Retina (tissue), 1 donor: ENCODE results near the gene CCDC192.
"Not testable (repeated sequence)": the region's sequence is repeated elsewhere in the genome, so short reads cannot be mapped to it uniquely, and the experiment has no call there.

ENCODE experiments used
- DNase-seq: peaks from one replicate; pipeline ENCODE4 v3.0.0-alpha.2; 2016

Gene CCDC192

DNA sequence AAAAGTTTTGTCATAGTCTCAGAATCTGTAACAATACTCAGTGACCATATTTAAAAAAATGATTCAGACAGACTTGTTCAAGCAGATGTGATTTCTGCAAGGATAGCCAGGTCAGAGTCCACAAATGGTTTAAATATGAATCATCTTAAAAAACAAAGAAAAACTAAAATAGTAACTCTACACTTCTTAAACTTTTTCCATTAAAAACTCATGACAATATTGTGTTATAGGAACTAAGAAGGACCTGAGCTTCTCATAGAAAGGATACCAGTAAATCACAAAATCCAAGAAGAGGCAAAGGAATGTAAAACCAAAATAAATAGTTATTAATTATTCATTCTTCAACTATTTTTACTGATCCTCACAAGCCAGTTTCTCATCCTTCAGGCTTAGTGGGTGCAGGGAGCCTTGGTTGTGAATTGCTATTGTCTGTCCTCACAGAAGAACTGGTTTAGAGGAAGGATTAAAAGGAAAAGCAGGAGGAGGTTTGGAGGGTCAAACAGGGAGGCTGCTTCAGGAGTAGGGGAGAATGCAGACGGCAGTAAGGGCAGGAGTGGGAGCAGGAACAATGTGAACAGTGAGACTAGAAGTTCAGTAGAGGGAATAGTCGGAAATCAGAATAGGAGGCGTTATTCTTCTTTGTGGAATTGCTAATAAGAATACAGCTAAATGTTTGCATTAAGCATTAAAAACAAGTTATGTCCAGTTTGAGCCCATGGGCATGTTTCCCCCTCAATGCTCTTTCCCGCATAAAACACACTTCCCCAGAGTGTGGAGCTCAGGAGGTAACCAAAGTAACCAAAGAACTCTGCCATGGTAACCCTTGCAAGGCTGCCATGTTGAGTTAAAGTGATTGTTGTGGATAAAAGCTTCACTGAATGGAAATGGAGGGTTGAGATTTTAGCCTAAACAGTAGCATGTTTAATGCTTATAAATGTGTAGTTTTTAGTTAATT lies 110.7 kb downstream of the CCDC192 start:
- DNase-seq, result peak; percentile 24

DNA sequence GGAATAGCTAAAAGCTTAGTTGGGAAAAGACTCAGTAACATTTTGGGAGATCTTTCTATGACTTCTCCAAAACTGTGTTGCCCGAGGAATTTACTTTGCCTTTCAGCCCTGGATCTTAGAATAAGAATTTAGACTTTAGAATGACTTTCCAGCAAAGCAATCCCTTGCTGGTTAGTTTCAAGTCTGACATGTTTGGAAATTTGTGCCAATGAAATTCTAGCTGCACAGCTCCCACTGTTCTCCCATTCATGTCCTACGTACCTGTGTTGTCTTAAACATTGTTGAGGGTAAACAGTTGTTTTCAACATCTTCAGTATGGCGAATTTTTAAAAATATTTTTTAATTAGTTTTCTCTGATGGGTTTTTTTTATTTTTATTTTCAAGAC lies 111.4 kb downstream of the CCDC192 start:
- DNase-seq, result no peak

DNA sequence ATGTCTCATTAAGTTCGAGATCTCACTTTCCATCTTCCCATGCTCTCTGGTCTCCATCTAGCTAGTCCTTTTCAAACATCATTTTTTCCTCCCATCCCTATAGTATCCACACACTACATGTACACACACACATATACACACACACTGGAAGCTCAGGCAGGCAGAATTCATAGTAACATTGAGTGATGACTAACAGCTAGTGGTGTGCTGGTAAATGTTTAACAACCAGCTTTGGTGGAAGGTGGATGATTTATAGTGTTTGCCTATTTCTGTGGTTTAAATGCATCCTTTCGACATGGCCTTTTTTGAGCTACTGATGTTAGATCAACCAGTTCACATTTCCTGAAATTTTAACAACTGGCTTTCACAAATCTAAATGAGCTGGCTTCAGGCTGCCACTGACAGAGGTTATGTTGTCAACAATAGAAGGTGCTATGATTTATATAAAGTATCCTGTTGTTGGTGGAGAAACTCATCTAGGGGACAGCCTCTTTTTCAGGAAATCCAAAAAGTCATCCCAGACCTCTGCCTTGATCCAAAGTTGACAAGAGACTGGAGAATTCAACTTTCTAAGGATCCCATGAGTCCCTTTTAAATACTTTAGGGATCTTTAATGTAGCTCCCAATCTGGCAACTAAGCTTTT lies 117.8 kb downstream of the CCDC192 start:
- DNase-seq, result no peak

DNA sequence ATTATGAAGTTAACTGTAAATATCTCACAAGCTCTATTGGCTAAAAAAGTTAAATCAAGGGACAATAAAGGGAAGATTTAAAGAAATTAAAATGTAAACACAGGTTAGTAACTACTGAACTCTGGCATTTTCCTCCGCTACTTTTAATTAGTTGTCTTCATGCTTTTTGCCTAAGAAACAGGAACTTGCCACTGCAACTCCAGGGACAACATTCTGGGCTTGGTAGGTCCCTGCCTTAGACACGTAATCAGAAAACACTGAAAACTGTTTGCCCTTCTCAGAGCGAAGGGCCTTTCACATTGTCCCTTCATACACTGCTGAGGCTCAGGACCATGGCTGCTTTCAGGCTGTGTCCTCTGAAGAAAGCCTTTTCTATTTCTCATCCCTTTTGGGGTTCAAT lies 118.7 kb downstream of the CCDC192 start:
- DNase-seq, result no peak

DNA sequence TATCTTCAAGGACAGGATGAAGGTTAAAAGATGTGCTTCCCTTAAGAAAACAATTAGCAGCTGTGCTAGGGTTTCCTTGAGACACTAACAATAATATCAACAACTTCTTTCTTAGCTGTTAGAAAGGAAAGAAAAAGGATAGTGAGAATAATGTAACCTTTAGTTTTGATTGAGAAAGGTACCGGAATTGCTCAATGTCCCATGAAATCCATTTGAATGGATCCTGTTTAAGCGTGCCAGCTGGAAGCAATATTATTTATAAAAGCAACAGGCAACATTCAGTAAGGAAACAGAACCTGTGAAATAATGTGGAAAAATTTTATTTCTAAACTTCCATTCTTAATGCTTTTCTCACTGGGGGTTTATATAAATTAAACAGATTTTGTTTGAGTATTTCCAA lies 120.9 kb downstream of the CCDC192 start:
- DNase-seq, result no peak

DNA sequence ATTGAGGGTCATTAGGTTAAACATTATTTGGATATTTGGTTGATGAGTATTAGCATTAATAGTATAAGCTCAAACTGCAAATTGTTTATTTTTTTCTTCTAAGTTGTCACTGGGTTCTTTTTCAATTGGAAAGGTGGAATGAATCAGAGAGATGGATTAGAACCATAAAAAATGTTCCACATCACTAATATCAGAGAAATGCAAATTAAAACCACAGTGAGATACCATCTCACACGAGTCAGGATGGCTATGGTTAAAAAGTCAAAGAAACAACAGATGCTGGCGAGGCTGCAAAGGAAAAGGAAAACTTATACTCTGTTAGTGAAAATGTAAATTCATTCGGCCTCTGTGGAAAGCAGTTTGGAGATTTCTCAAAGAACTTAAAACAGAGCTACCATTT lies 122.8 kb downstream of the CCDC192 start:
- no peak for DNase-seq

DNA sequence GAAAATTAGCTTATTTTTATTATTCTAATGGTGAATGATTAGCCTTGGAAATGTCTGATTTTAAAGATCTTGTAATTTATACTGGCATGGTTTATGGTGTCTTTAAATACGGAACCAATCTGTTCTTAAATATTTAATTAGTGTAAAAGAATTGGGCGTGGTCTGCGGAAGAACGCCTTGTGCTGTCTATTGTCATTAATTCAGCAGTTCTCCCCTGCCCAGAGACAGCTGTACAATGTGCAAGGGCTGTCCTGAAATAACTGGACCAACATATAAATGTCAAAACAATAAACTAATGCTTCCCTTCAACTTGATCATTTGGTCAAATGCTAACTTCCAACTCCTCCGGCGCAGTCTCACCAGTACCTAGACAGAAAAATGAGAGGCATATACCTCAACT lies 124.3 kb downstream of the CCDC192 start:
- no peak for DNase-seq

DNA sequence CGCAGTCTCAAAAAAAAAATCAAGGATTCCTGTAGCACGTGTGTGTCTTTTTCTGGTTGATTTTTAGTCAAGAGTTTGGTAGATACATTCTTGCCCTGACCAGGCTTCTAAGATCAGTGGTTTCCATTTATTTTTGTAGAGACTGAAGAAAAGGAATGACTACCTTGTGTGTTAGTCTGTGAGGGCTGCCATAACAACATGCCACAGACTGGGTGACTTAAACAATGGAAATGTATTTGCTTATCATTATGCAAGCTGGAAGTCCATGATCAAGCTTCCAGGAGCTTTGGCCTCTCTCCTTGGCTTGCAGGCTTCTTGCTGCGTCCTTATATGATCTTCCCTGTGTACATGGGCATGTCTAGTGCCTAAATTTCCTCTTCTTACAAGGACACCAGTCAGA lies 127.0 kb downstream of the CCDC192 start:
- DNase-seq, result no peak

DNA sequence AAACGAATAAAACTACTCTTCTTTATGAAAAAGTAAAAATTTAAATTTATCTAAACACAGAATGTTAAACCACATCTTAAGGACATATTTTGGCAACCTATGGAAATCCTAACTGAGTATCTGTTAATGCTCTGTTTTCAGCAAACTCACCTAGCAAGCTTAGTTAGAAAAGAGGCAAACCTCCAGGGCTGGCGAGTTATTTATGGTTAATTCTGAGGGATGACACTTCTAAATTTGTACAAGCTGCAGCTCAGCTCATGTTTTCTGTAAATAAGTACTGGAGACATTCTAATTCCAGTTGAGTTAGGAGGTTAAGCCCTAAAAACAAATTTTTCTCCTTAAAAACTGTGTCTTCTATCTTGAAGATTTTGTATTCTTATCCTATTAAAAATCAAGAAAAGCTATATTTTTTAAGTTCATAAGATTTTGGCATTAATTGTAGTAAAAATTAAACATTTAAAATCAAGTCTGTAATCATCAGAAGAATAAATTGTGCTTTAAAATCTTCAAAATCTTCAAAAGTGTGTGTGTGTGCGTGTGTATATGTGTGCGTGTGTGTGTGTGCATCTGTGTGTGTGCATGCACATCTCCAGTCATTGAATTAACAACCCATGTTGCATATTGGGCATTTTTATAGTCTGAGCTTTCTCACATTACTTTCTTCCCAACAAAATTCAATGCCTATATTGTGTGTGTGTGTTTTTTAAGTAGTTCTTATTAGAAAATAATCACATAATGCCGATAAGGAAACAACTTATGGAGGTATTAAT lies 127.8 kb downstream of the CCDC192 start:
- no peak for DNase-seq

DNA sequence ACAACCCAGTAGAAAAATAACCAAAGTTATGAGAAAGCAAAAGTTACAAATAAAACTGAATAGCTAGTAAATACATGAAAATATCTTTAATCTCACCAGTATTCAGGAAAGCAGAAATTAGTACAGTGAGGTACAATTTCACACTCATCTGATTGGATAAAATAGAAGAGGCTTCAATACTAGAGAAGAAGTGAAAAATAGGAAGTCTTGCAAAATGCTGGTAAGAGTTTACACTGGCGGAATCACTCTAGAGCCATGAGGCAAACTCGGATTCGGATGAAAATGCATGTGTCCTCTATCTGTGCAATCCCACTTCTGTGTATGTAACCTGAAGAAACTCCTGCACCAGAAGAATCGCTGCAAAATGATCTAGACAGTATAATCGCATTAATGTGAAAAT lies 128.9 kb downstream of the CCDC192 start:
- no peak for DNase-seq

DNA sequence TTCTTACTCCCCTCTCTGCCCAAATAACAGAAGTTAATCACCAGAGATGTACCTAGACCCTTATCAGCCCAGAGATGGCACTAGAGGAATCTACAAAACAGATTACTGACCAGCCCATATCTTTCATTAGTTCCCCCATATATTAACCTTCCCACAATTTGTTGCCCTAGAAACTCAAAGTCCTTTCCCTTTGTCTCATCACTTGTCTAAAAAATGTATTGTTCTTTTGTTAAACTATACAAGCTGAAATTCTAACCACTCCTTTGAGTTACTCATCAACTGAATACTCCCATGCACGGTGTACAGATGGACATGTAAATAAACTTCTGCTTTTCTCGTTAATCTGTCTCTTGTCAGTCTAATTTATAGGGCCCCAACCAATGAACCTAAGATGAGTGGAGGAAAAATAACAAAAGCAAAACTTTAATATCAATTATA lies 130.9 kb downstream of the CCDC192 start:
- DNase-seq, result no peak

DNA sequence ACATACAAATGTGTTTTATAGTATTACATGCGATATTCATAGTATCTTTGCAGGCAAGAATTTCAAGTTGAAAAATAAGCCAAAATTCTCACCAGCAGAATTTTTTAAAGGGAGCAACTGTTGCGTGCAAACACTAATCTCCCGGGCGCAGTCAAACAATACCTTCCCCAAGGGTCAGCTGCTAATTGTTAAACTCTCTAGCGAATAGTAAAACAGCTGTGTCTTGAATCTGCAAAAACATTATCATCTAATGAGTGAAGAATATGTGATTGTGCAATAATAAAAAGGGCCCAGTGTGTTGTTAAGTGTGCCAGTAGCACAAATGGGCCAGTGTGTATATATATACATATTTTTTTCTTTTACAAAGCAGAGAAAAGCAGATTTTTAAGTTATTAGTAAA lies 131.4 kb downstream of the CCDC192 start:
- peak; percentile 58 for DNase-seq

DNA sequence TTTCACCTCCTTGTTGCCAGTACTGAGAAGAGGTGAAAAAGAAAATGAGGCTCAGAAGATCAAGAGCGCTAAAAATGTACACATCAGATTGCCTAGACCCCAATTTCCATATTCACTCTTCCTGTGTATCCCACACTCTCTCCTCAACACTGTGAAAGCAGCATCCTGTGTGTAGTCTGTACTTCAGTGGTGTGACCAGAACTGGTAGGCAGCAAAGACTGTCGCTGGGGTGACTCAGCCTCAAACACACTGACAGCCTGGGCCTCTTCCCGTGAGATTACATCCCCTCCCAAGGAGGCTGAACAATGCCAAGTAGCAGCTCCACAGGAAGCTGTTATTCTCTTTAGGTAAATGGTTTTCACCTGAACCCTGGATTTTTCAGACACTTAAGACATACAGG lies 135.5 kb downstream of the CCDC192 start:
- no peak for DNase-seq

DNA sequence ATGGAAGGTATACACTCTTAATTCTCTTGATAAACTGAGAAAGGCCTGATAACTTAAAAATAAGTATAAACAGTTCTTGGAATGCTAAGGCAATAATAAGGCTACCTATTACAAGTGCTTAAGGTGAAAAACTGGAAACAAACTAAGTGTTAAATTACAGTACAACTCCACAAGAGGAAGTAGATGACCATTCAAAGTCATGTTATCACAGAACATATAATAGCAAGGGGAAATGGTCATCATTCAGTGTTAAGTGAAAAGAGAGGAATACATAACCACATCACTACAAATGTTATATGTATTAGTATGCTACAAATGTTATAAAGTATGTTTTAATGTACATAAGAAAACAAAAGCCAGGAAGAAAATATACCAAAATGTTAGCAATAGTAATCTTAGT lies 135.9 kb downstream of the CCDC192 start:
- no peak for DNase-seq

DNA sequence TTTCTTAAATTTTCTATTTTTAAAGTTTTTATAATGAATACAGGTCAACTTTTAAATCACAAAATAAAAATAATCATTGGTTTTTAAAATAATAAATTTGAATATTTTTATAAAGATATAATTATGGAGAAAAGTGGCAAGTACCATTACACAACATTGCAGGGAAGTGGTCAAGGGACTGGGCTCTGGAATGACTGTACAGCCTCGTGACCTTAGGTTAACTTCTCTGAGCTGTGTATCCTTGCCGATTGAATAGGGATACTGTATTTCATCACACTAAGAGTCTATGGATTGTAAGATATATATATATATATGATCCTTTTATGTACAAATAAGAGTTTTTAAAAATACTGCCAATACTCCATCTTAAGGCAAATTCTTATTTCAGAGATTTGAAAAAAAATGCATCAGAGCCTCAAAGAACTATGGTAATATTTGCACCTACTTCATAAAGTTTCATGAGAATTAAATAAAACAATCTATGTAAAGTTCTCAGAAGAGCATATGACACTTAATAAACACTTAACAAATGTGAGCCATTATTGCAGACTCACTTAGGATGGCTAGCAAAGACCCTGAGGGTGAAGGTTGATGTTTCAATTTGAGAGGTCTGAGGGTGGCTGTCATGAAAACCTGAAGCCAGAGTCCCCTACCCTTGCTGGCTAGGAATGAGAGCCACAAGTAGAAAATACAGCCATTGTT lies 136.5 kb downstream of the CCDC192 start:
- DNase-seq, result no peak

DNA sequence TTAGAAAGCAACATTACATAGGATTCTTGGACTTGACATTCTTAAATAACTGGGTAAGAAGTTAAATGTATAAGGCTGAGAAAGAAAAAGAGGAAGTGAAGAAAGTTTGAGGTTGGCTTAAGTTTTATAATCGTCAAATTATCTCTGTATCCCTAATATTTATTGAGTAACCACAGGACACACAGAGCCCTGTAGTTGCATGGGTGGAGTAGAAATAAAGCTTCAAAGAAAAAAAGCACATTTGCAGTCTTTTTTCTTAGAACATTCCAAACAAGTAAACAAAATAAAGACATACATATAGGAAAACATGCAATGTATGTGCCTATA lies 137.0 kb downstream of the CCDC192 start:
- DNase-seq, result no peak

DNA sequence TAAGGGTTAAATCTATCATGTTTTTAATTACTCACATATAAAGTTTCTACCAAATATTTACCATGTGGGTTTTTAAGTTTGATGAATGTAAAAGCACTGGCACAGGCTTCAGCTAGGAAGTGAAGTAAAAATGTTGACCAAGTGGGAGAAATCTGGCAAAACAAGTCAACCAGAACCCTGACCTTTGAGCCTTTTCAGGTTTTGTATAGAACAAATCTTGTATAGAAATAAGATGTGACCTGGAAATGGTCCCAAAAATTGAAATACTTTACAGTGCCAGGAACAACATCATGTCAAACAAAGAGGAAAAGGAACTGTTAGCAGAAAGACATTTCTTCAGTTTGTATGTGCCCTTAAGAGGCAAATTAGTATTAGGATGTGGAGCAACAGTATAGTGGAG lies 137.6 kb downstream of the CCDC192 start:
- no peak for DNase-seq

DNA sequence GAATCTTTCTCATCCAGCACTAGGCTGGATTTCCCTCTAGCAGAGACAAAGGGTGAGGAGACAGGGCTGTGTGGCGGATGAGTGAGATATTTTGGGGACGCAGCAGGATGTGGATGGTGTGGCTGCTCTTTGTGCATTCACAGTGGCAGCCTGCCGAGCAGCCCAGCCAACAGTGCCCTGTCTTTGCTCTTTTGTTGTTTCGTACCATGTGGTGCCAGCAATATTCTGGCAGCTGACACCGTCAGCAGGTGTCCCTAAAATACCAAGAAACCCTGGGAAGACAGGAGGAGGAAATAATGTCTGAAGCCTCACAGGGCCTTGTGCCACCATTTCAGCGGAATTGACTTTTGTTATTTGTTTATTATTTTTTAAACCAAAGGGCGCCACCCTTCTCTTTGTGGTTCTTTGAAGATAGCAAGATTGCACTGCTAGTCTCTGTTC lies 141.4 kb downstream of the CCDC192 start:
- DNase-seq, result peak; percentile 36

DNA sequence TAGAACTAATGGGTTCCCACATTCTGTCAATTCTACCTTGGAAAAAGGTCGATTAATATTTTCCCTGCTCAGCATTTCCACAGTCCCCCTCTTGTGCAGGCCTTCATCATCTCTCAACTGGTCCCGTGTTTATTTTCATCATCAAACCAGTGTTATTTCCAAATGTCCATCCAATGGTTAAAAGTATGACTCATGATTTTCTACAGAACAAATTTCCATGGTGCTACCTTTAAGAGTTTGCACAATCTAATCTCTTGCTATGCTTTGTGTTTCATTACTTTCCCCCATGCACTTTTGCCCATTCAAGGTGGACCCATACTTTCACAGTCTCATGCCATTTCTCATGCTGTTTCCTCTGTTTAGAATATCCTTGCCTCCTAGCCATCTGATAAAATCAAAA lies 143.7 kb downstream of the CCDC192 start:
- DNase-seq, result no peak

DNA sequence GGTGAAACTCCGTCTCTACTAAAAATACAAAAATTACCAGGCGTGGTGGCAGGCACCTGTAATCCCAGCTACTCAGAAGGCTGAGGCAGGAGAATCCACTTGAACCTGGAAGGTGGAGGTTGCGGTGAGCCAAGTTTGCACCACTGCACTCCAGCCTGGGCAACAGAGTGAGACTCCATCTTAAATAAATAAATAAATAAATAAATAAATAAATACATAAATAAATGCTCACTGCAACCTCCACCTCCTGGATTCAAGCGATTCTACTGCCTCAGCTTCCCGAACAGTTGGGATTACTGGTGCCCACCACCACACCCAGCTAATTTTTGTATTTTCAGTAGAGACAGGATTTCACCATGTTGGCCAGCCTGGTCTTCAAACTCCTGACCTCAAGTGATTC lies 144.4 kb downstream of the CCDC192 start:
- not testable (repeated sequence) for DNase-seq

DNA sequence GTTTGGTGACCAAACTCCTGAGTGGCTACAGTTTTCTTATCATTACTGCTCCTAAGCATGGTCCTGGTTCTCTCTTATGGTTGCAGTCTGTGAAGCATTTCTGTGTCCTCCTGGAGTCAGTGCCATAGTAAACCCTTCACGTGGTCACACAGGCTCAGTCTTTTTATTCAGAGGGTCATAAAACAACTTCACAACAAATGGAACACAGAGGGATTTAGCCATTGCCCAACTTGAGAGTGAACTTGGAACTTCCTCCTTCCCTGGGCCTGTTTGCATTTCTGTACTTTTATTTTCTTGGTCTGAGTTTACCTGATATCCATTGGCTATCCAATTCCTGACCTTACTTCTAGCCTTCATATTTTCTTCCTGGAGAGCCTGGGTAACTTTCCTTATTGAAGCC lies 144.9 kb downstream of the CCDC192 start:
- no peak for DNase-seq

DNA sequence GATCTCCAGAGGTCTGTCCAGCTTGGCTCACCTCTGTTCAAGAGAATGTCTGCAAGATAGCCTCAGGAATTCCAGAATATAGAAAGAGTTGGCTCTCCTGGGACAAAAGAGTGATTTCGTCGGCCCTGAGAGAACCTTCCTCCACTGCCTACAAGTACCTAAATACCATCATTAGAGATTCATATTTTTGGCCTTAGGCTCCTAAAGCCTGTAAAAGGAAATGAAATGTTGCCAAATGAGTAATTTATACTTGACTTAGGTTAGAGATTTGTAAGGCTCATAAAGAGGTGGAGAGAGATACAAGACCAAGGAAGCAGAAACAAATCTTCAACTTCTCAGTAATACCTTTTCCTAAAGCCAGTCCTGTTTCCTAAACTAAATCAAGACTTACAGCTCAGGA lies 146.2 kb downstream of the CCDC192 start:
- DNase-seq, result no peak

DNA sequence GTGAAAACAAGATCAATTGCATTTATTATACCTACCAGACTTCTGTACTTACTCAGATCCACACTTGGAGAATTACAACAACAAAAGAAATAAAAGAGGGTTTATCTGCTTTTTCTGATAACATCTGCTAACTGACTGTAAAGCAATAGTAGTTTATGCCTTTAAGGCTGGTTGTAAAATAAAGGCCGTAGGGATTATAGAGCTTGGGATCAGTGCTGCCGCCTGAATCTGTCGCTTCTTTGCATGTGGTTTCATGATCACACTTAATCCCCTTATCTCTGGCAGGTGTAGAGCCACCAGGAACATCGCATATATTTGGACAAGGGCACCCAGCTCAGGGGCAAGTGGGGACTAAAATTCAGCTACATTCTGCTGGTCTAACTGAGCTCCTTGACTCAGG lies 146.7 kb downstream of the CCDC192 start:
- no peak for DNase-seq
